GM12878 (cell line): ENCODE results near the gene NDUFB2. TPM values are rescaled to one million over a fixed set of nuclear protein-coding genes. Genes with fewer than 3 reads are reported as not detected.

Experiments
- BRCA1 ChIP-seq: IDR thresholded peaks from 2 replicates; pipeline ENCODE4 v1.6.1; 2011; ENCODE audit warnings: low read depth, low read length, improper control_type of control experiment
- CHD2 ChIP-seq: IDR thresholded peaks from 2 replicates; pipeline ENCODE4 v1.6.1; 2011; ENCODE audit warnings: low read depth, low read length, improper control_type of control experiment, borderline replicate concordance
- ELK1 ChIP-seq: IDR thresholded peaks from 2 replicates; pipeline ENCODE4 v1.6.1; 2012; ENCODE audit warnings: low read depth, low read length, improper control_type of control experiment
- HCFC1 ChIP-seq: fragments of 150-350 bp; IDR thresholded peaks from 2 replicates; pipeline ENCODE4 v1.6.1; 2014; ENCODE audit warnings: low read length
- NFIC ChIP-seq: IDR thresholded peaks from 2 replicates; pipeline ENCODE4 v1.6.1; 2012; ENCODE audit warnings: low read depth, mild to moderate bottlenecking, inconsistent platforms, low read length, moderate library complexity
- PKNOX1 ChIP-seq: fragments of 450-650 bp; IDR thresholded peaks from 2 replicates; pipeline ENCODE4 v1.6.1; 2016; ENCODE audit warnings: mild to moderate bottlenecking
- RELB ChIP-seq: fragments of 450-650 bp; IDR thresholded peaks from 2 replicates; pipeline ENCODE4 v1.6.1; 2017; ENCODE audit warnings: low read depth, mild to moderate bottlenecking, moderate library complexity
- SIX5 ChIP-seq: IDR thresholded peaks from 2 replicates; pipeline ENCODE4 v1.6.1; 2011; ENCODE audit warnings: mild to moderate bottlenecking, low read depth, low read length, moderate library complexity; ENCODE audit not compliant: severe bottlenecking
- SPI1 ChIP-seq: IDR thresholded peaks from 2 replicates; pipeline ENCODE4 v1.6.1; 2011; ENCODE audit warnings: low read depth, mild to moderate bottlenecking, low read length, moderate library complexity, borderline replicate concordance; ENCODE audit not compliant: insufficient read depth
- SREBF2 ChIP-seq: IDR thresholded peaks from 2 replicates; pipeline ENCODE4 v1.6.1; 2012; ENCODE audit warnings: mild to moderate bottlenecking, low read length
- polyA plus RNA-seq, 11 experiments: library from polyadenylated mRNA; depleted of rRNA in 4 of 11; unstranded in 6 of 11; stranded (reverse) in 5 of 11; fragments of >200 nt; fragmentation: Nextera tagmentation in 4 of 11; fragmentation: Illumina TruSeq in 1 of 11; extraction: Ambion mirVana in 4 of 11; extraction: Trizol in 1 of 11; gene quantifications; 1 replicate in 1 of 11; 2 replicates in 10 of 11; pipeline versions ENCODE4 v1.2.1 to v1.2.3, GENCODE V29; 2011 to 2016; ENCODE audit warnings: inconsistent platforms in 2 of 11, missing spikeins in 2 of 11, low read depth in 1 of 11
- total RNA-seq, 4 experiments: library from RNA; depleted of rRNA in 3 of 4; stranded (reverse); fragments of >200 nt in 3 of 4; fragmentation: Illumina TruSeq in 1 of 4; extraction: Trizol in 1 of 4; gene quantifications; 2 replicates each; pipeline versions ENCODE4 v1.2.1 to v1.2.3, GENCODE V29; 2013 to 2021
- TF ChIP-seq, protein P1 (sequence below): fragments of 450-650 bp; formaldehyde crosslinking; IDR thresholded peaks from 2 replicates; pipeline ENCODE4 v1.4.0; 2020; ENCODE audit warnings: mild to moderate bottlenecking, moderate library complexity
- TF ChIP-seq, protein P2 (sequence below): IDR thresholded peaks from 2 replicates; pipeline ENCODE4 v1.6.1; 2012; ENCODE audit warnings: low read depth, low read length, improper control_type of control experiment

NDUFB2 gene
- total and polyA plus RNA-seq, 10 of the 15 experiments (the other 5 are each of a cell fraction or from before 2014, with no cell fraction given): 109 to 1,236 (median 323) TPM

- TF ChIP-seq, protein P1, sequence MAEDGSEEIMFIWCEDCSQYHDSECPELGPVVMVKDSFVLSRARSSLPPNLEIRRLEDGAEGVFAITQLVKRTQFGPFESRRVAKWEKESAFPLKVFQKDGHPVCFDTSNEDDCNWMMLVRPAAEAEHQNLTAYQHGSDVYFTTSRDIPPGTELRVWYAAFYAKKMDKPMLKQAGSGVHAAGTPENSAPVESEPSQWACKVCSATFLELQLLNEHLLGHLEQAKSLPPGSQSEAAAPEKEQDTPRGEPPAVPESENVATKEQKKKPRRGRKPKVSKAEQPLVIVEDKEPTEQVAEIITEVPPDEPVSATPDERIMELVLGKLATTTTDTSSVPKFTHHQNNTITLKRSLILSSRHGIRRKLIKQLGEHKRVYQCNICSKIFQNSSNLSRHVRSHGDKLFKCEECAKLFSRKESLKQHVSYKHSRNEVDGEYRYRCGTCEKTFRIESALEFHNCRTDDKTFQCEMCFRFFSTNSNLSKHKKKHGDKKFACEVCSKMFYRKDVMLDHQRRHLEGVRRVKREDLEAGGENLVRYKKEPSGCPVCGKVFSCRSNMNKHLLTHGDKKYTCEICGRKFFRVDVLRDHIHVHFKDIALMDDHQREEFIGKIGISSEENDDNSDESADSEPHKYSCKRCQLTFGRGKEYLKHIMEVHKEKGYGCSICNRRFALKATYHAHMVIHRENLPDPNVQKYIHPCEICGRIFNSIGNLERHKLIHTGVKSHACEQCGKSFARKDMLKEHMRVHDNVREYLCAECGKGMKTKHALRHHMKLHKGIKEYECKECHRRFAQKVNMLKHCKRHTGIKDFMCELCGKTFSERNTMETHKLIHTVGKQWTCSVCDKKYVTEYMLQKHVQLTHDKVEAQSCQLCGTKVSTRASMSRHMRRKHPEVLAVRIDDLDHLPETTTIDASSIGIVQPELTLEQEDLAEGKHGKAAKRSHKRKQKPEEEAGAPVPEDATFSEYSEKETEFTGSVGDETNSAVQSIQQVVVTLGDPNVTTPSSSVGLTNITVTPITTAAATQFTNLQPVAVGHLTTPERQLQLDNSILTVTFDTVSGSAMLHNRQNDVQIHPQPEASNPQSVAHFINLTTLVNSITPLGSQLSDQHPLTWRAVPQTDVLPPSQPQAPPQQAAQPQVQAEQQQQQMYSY: no peak
- TF ChIP-seq HCFC1 (no peak), ELK1 (no peak), NFIC (no peak), BRCA1 (no peak), SIX5 (no peak), CHD2 (no peak), SPI1 (no peak), PKNOX1 (no peak), SREBF2 (no peak), RELB (no peak)
- TF ChIP-seq, protein P2, sequence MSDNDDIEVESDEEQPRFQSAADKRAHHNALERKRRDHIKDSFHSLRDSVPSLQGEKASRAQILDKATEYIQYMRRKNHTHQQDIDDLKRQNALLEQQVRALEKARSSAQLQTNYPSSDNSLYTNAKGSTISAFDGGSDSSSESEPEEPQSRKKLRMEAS: no peak
These were observed 14.7 kb upstream of the NDUFB2 start (continued) for GRCh38 chr7:140681766-140682165.
